Measurements from ENCODE around the gene GALNT3. TPM values are rescaled to one million over a fixed set of nuclear protein-coding genes. Genes with fewer than 3 reads are reported as not detected.

Gene GALNT3
- 2.1 TPM for polyA plus RNA-seq (2013, experiment 1 of 2; ENCODE audit: insufficient read length)
- polyA plus RNA-seq (2013, experiment 2 of 2; ENCODE audit: insufficient read length): 1.6 TPM

DNA sequence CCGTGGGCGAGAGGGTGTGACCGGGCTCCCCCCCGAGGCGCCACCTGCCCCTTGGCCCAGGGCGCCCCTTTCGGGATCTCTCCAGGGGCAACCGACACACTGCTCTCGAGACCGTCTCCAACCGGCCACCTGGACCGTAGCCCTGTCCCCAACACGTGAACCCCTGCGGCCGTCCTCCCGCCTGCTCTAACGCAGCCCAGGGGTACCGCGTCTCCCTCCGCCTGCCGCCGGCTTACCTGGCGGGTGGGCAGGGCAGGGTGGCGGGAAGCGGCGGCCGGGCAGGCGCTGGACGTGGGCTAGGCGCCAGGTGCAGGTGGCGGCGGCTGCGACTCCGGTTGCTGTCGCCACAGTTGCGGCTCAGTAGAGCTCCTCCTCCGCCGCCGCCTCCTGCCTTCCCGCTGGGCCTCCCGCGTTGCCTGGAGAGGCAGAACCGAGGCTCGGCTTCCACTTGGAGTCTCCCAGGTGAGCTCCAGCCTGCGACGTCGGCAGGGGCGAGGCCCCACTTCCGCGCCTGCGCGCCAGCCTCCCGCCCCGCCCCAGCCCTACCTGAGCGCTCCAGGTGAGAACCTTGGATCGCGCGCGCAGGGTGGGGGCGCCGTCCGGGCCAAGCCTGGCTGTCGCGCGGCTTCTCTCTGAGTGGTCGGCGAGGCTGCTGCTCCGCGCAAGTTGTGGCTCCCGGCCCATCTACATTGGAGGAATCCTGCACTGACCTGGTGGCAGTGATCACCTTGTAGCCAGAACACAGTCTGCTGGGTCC is at the start of gene GALNT3:
GALNT3 (minus strand) TSS at position 469 of the 757 bp plus-strand sequence. CDS start 23,547 bp downstream, outside the sequence.
- no peak for DNase-seq

GRCh38 chr2:165843351-165843750 is 49.3 kb upstream of the GALNT3 start:
- no peak for DNase-seq

DNA sequence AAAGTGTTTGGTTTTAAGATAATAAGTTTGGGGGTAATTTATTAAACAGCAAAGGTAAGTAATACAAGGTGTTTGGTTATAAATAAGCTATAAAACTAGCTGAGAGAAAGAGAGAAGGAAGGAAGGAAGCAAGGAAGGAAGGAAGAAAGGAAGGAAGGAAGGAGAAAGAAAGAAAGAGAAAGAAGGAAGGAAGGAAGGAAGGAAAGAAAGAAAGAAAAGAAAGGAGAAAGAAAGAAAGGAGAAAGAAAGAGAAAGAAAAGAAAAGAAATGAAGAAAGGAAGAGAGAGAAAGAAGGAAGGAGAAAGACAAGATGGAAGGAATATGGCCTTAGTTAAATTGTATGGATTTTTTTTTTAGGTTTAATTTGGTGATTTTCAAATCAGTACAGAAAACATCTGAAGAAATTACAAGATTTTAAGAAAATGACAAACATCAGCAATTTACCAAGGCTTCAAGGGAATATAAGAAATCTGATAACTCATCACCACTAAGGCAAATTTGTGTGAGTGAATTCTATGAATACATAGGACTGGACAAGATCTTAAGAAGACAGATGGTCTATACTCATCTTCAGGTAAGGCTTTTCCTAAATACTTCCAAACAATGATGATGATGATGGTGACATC is 46.4 kb upstream of the GALNT3 start:
- no peak for DNase-seq

GRCh38 chr2:165839610-165840009 is 45.6 kb upstream of the GALNT3 start:
- peak; percentile 58 for DNase-seq

- peak; percentile 23 for DNase-seq
Measured at GRCh38 chr2:165837122-165837521, 43.1 kb upstream of the GALNT3 start.

DNA sequence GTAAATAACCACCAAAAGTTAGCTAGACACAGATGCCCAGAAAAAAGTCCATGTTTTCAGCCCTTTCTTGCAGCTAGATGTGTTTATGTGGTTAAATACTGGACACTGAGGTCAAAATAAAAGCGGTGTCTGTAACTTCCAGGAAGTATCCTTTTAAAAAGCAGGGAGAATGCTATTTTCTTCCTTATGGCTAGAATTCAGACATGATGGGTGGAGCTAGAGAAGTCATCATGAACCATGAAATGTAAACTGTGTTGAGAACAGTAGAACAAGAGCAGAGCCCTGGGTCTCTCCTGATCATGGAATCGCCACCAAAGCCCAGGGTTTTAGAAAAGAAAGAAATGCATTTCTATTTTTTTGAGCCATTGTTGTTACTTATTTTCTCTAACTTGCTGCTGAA is 41.3 kb upstream of the GALNT3 start:
- no peak for DNase-seq

GRCh38 chr2:165833156-165833555 is 39.1 kb upstream of the GALNT3 start:
- DNase-seq: peak; percentile 63

DNA sequence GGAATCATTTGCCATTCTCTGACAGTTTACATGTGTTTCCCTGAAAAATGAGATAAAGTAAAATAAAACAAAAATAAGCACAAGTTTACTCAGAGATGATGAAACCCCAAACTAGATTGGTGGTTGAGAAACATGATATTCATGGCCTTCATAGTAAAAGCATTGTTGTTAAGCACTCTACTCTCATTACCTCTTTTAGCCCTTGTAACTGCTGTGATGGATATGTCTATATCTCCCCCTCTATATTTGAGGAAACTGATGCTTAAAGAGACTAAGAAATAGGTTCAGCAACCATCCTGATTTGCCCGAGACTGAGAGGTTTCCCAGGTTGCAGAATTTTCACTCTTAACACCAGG is 33.9 kb upstream of the GALNT3 start:
- no peak for DNase-seq

DNA sequence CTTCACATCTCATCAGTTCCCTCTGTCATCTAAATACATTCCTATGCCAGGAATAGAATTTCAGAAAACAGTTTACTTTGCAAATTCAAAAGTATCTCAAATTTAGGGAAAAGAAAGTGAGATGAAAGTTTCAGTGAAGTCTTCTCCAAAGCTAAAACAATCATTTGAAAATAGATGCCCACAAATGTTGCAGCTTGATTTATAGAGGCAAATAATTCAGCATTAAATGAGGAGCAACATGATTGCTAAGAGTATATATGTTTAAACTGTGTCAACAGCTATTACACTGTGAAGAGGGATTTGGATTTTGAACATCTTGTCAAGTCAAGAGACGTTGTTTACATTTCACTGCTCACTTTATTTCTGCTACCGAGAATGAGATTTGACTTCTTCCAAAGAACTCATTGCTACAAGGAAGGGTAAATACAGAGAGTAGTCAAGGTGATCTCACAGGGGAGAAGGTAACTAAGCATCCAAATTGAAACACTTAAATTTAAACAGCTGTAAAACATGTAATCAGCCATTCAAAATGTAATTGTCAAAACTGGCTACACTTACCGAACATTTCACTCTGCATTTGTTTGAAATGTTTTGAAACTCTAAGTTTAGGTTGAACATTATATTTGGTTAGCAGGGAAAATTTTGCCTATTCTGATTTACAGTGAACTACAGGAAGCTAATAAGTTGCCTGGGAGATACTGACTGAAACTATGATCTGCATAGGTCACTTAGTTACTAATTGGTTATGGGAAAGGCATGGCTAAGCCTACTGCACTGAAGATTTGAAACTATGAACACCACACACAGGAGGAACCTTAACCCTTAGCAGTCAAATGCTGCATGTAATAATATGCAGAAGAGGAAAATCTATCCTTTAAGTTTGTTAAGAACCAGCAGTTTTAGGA is 33.2 kb upstream of the GALNT3 start:
- no peak for DNase-seq

DNA sequence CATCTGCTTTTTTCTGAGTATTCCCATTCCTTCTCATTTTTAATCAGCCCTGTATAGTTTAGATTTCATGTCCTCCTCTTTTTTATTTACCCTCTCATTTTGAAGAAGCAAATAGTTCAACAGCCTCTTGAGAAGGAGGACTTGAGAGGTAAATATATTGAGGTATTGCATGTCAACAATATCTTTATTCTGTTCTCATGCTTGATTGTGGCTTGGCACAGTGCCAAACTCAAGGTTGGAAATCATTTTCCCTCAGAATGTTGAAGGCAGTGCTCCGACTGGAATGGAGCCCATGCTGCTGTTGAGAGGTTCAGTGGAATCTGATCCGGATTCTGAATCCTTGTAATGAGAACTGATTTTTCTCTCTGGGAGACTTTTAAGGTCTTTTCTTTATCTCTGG is 31.0 kb upstream of the GALNT3 start:
- DNase-seq: no peak

- no peak for DNase-seq
Measured at GRCh38 chr2:165820296-165820695, 26.2 kb upstream of the GALNT3 start.

GRCh38 chr2:165818920-165819319 is 24.9 kb upstream of the GALNT3 start:
- DNase-seq: no peak

DNA sequence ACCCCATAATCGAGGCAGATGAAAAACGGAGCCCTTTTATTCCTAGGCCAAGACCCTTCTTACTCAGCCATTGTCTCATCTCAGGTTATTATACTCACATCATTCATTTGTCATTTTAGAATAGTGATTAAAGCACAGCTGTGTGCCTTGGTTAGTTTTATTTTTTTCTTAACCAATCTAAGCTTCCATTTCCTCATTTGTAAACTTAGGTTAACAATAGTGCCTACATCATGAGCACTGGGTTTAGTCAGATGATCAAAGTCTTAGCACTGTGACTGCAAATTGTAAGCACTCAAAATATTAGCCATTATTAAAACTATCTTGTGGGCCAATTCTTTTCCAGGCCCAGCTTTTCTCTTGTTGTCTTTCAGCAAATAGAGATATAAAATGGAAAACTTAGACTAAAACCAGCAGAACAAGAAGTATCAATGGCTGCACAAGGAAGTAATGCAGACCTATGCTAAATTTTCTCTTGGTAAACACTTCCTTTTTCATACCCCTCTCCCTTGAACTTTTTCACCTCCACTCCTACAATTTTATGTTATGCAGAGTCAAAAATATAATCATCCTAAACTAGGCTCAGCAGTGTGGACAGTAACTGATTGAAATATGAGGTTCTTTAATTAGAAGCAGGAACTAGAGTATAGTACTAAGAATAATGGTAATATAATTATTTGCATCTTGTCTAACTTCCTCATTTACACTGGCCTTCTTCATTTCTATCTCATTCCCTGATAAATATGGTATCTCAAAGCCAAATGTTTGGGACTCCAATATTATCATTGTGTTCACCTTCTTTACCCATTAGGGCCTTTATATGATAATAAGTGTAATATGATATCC is 21.5 kb upstream of the GALNT3 start:
- no peak for DNase-seq

- no peak for DNase-seq
Measured at GRCh38 chr2:165814473-165814872, 20.4 kb upstream of the GALNT3 start.

- DNase-seq: no peak
Measured at GRCh38 chr2:165811592-165812370, 17.7 kb upstream of the GALNT3 start.

DNA sequence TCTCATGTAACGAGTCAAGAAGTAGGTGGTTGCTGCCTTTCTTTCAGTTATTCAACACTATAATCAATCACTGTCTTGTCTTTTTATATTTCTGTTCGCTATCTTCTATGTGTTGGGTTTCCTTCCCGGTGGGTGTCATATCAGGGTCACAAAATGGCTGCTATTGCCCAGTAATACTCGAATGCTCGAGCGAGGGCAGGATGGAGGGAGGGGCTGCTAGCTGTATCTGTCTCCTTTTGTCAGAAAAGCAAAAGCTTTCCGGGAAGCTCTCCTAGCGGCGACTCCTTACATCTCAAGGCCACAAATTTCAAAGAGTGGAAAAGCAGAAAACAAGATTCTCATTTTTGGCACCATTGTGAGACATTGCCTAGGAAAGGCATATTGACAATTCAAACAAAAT is 16.4 kb upstream of the GALNT3 start:
- DNase-seq: no peak

- no peak for DNase-seq
Measured at GRCh38 chr2:165804719-165805118, 10.7 kb upstream of the GALNT3 start.

DNA sequence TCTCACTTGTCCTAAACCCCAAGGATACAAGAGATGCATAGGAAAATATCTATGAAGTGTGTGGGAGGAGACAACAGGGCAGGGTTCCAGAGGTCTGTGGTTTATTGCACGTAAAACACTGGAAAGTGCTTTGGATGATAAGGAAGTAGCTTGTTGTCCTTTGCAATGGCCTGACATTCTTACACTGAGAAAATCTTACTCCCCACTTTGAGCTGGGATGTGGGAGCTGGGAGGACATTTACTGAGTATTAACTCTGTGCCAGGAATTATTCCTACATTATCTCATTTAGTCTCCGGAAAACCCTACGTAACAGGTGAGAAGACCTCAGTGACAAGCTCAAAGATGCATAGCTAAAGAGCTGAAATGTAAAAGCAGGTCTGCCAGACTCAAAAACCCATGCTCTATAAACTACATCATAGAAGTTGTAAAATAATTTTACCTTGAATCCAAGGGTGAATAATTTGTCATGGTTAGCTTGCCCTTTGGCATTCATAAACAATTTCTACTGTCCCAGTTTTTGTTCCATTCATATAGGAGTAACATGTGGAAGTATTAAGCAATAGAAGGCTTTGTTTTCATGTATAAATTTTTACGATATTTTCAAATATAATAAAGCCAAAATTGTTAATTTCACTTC is 9.2 kb upstream of the GALNT3 start:
- DNase-seq: no peak

DNA sequence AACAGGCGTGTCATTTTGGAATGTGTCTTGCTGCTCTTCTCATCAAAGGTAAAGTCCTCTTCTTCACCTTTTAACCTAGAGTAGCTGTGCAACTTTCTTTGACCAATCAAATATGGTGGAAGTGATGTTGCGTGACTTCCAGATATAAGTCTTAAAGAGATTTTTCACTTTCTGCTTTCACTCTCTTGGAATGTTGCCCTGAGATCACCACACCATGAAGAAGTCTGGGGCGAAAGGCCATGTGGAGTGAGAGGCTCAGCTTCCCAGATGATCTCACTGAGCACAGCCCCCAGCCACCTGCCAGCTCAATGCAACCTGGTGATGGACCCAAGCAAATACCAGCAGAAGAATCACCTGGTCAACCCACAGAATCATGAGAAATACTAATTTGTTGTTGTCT is 7.1 kb upstream of the GALNT3 start:
- no peak for DNase-seq

GRCh38 chr2:165796819-165797530 is 2.9 kb upstream of the GALNT3 start:
- DNase-seq: no peak
